ENCODE data around the gene ZBTB47.

The ZBTB47 gene

GRCh38 chr3:42680271-42680670 is 26.8 kb downstream of the ZBTB47 start:
- DNase-seq: no peak
- H2BK12ac ChIP-seq (ENCODE audit: low read length): no peak overlapping the region
- H3K14ac ChIP-seq (ENCODE audit: low read length): no peak overlapping the region

GRCh38 chr3:42680806-42681205 is 27.3 kb downstream of the ZBTB47 start:
- no peak overlapping the region for H3K27ac ChIP-seq (ENCODE audit: low read depth, low read length)
- H2BK5ac ChIP-seq (ENCODE audit: low read depth, low read length, poor library complexity): no peak overlapping the region
- peaks cover under 1% of the 10 kb centered on the region for H3K9me3 ChIP-seq (ENCODE audit: insufficient read depth, low read depth, low read length)
- no peaks in the 10 kb centered on the region for H3K27me3 ChIP-seq (ENCODE audit: insufficient read depth, low read length)
- WGBS (ENCODE audit: extremely low coverage, insufficient coverage, insufficient read length): no CpG with 5 or more reads among the region's 4 CpGs
- H3K4me1 ChIP-seq (ENCODE audit: control insufficient read depth in 1 of 2, insufficient read depth in 2 of 2, low read length in 2 of 2): peaks cover 3 to 5% of the 10 kb centered on the region in 2 experiments
- no peak overlapping the region for H3K9ac ChIP-seq (ENCODE audit: low read length)
- H3K23ac ChIP-seq (ENCODE audit: low read length): no peak overlapping the region
- no peak overlapping the region for H4K91ac ChIP-seq (ENCODE audit: low read depth, low read length)
- H3K36me3 ChIP-seq (ENCODE audit: control insufficient read depth in 1 of 2, insufficient read depth in 2 of 2, low read length in 2 of 2): no peaks in the 10 kb centered on the region
- H3K4me3 ChIP-seq (ENCODE audit: low read depth, low read length): no peak overlapping the region
- H3K14ac ChIP-seq (ENCODE audit: low read length): no peak overlapping the region
- H4K12ac ChIP-seq (ENCODE audit: low read depth, low read length): no peak overlapping the region
- no peak overlapping the region for H4K8ac ChIP-seq (ENCODE audit: low read depth, low read length)
- no peaks in the 10 kb centered on the region for H3K79me2 ChIP-seq (ENCODE audit: control insufficient read depth, insufficient read depth, low read length, poor library complexity)
- H2AK5ac ChIP-seq (ENCODE audit: low read length): no peak overlapping the region
- no peak overlapping the region for H2BK12ac ChIP-seq (ENCODE audit: low read length)
- H2BK120ac ChIP-seq (ENCODE audit: insufficient read depth, low read length, poor library complexity): no peak overlapping the region
- H3K79me1 ChIP-seq (ENCODE audit: low read length): peaks cover 2% of the 10 kb centered on the region
- DNase-seq: peak in 1 of 2 donors; percentile 31
- no peak overlapping the region for H3K4ac ChIP-seq (ENCODE audit: low read depth, low read length)
- no peak overlapping the region for H2AFZ ChIP-seq (ENCODE audit: insufficient read depth, low read length, poor library complexity)
- H3K18ac ChIP-seq (ENCODE audit: low read length): no peak overlapping the region
- H3K4me2 ChIP-seq (ENCODE audit: low read length): no peak overlapping the region

More at GRCh38 chr3:42680271-42680670, 26.8 kb downstream of the ZBTB47 start:
- Histone ChIP-seq H2AK5ac (ENCODE audit: low read length) (no peak overlapping the region), H4K12ac (ENCODE audit: low read depth, low read length) (no peak overlapping the region), H3K18ac (ENCODE audit: low read length) (no peak overlapping the region), H3K4me3 (ENCODE audit: low read depth, low read length) (no peak overlapping the region), H3K4me2 (ENCODE audit: low read length) (no peak overlapping the region), H3K27ac (ENCODE audit: low read depth, low read length) (no peak overlapping the region), H2AFZ (ENCODE audit: insufficient read depth, low read length, poor library complexity) (no peak overlapping the region), H3K79me2 (ENCODE audit: control insufficient read depth, insufficient read depth, low read length, poor library complexity) (no peaks in the 10 kb centered on the region), H3K9me3 (ENCODE audit: insufficient read depth, low read depth, low read length) (no peaks in the 10 kb centered on the region), H3K4ac (ENCODE audit: low read depth, low read length) (no peak overlapping the region), H4K8ac (ENCODE audit: low read depth, low read length) (no peak overlapping the region), H3K4me1 (ENCODE audit: control insufficient read depth in 1 of 2, insufficient read depth in 2 of 2, low read length in 2 of 2) (peaks cover 3 to 5% of the 10 kb centered on the region in 2 experiments), H3K9ac (ENCODE audit: low read length) (no peak overlapping the region), H2BK5ac (ENCODE audit: low read depth, low read length, poor library complexity) (no peak overlapping the region), H2BK120ac (ENCODE audit: insufficient read depth, low read length, poor library complexity) (no peak overlapping the region), H3K79me1 (ENCODE audit: low read length) (peaks cover 2% of the 10 kb centered on the region), H4K91ac (ENCODE audit: low read depth, low read length) (peak overlapping the region; percentile 10), H3K27me3 (ENCODE audit: insufficient read depth, low read length) (no peaks in the 10 kb centered on the region), H3K36me3 (ENCODE audit: control insufficient read depth in 1 of 2, insufficient read depth in 2 of 2, low read length in 2 of 2) (no peaks in the 10 kb centered on the region), H3K23ac (ENCODE audit: low read length) (no peak overlapping the region)
- whole genome bisulfite sequencing (ENCODE audit: extremely low coverage, insufficient coverage, insufficient read length): no CpG with 5 or more reads among the region's 1 CpG

- Histone ChIP-seq H3K14ac (ENCODE audit: low read length) (no peak overlapping the region), H3K18ac (ENCODE audit: low read length) (no peak overlapping the region), H2BK12ac (ENCODE audit: low read length) (no peak overlapping the region), H3K9ac (ENCODE audit: low read length) (no peak overlapping the region), H3K79me1 (ENCODE audit: low read length) (peaks cover 2% of the 10 kb centered on the region), H3K27me3 (ENCODE audit: insufficient read depth, low read length) (no peaks in the 10 kb centered on the region), H4K8ac (ENCODE audit: low read depth, low read length) (no peak overlapping the region), H4K12ac (ENCODE audit: low read depth, low read length) (no peak overlapping the region), H2BK120ac (ENCODE audit: insufficient read depth, low read length, poor library complexity) (no peak overlapping the region), H3K27ac (ENCODE audit: low read depth, low read length) (no peak overlapping the region), H2AK5ac (ENCODE audit: low read length) (no peak overlapping the region), H3K4me3 (ENCODE audit: low read depth, low read length) (no peak overlapping the region), H4K91ac (ENCODE audit: low read depth, low read length) (no peak overlapping the region), H3K23ac (ENCODE audit: low read length) (no peak overlapping the region), H3K4ac (ENCODE audit: low read depth, low read length) (no peak overlapping the region), H2AFZ (ENCODE audit: insufficient read depth, low read length, poor library complexity) (no peak overlapping the region), H3K4me1 (ENCODE audit: control insufficient read depth in 1 of 2, insufficient read depth in 2 of 2, low read length in 2 of 2) (peaks cover 3 to 5% of the 10 kb centered on the region in 2 experiments), H3K79me2 (ENCODE audit: control insufficient read depth, insufficient read depth, low read length, poor library complexity) (no peaks in the 10 kb centered on the region), H2BK5ac (ENCODE audit: low read depth, low read length, poor library complexity) (no peak overlapping the region), H3K36me3 (ENCODE audit: control insufficient read depth in 1 of 2, insufficient read depth in 2 of 2, low read length in 2 of 2) (no peaks in the 10 kb centered on the region), H3K9me3 (ENCODE audit: insufficient read depth, low read depth, low read length) (peaks cover 4% of the 10 kb centered on the region), H3K4me2 (ENCODE audit: low read length) (no peak overlapping the region)
- DNase-seq: no peak
- WGBS (ENCODE audit: extremely low coverage, insufficient coverage, insufficient read length): 100% methylated on average over 1 of the region's 10 CpGs
These were observed 28.0 kb downstream of the ZBTB47 start for GRCh38 chr3:42681361-42682038.

- H3K27me3 ChIP-seq (ENCODE audit: insufficient read depth, low read length): no peaks in the 10 kb centered on the region
- no peak overlapping the region for H3K4me3 ChIP-seq (ENCODE audit: low read depth, low read length)
- H3K14ac ChIP-seq (ENCODE audit: low read length): no peak overlapping the region
- H2AFZ ChIP-seq (ENCODE audit: insufficient read depth, low read length, poor library complexity): no peak overlapping the region
- H2BK12ac ChIP-seq (ENCODE audit: low read length): peak overlapping the region; percentile 47
- peaks cover 3 to 5% of the 10 kb centered on the region in 2 experiments for H3K4me1 ChIP-seq (ENCODE audit: control insufficient read depth in 1 of 2, insufficient read depth in 2 of 2, low read length in 2 of 2)
- no peak overlapping the region for H3K4ac ChIP-seq (ENCODE audit: low read depth, low read length)
- no peaks in the 10 kb centered on the region for H3K79me2 ChIP-seq (ENCODE audit: control insufficient read depth, insufficient read depth, low read length, poor library complexity)
- H3K9me3 ChIP-seq (ENCODE audit: insufficient read depth, low read depth, low read length): peaks cover 5% of the 10 kb centered on the region
- no peak overlapping the region for H3K23ac ChIP-seq (ENCODE audit: low read length)
- no peak overlapping the region for H2BK5ac ChIP-seq (ENCODE audit: low read depth, low read length, poor library complexity)
- no peak overlapping the region for H3K9ac ChIP-seq (ENCODE audit: low read length)
- WGBS (ENCODE audit: extremely low coverage, insufficient coverage, insufficient read length): no CpG with 5 or more reads among the region's 12 CpGs
- H4K12ac ChIP-seq (ENCODE audit: low read depth, low read length): no peak overlapping the region
- no peak overlapping the region for H4K8ac ChIP-seq (ENCODE audit: low read depth, low read length)
- peak in 1 of 2 donors; percentile 54 for DNase-seq
- H4K91ac ChIP-seq (ENCODE audit: low read depth, low read length): no peak overlapping the region
- peaks cover 2% of the 10 kb centered on the region for H3K79me1 ChIP-seq (ENCODE audit: low read length)
- no peak overlapping the region for H2AK5ac ChIP-seq (ENCODE audit: low read length)
- H3K4me2 ChIP-seq (ENCODE audit: low read length): no peak overlapping the region
- H3K36me3 ChIP-seq (ENCODE audit: control insufficient read depth in 1 of 2, insufficient read depth in 2 of 2, low read length in 2 of 2): no peaks in the 10 kb centered on the region
- H3K27ac ChIP-seq (ENCODE audit: low read depth, low read length): no peak overlapping the region
- H3K18ac ChIP-seq (ENCODE audit: low read length): no peak overlapping the region
- no peak overlapping the region for H2BK120ac ChIP-seq (ENCODE audit: insufficient read depth, low read length, poor library complexity)
These were observed 29.0 kb downstream of the ZBTB47 start for GRCh38 chr3:42682301-42683070.
